ENCODE results near the gene NLRP7.
"Not testable (repeated sequence)": the region's sequence is repeated elsewhere in the genome, so short reads cannot be mapped to it uniquely, and the experiment has no call there.

GRCh38 chr19:54901153-54901552, 46.2 kb downstream of the NLRP7 start:
- not testable (repeated sequence) for TF ChIP-seq CTCF, POLR2A (IDR thresholded peaks at IDR 0.05)

Measured in testis (tissue), 2 donors.